Neural progenitor cell (in vitro differentiated cells): Measurements from ENCODE around the gene HUS1B. TPM values are rescaled to one million over a fixed set of nuclear protein-coding genes. Genes with fewer than 3 reads are reported as not detected.

Experiments used
- DNase-seq: peaks from one replicate; pipeline ENCODE4 v3.0.0-alpha.2; 2016; ENCODE audit warnings: low spot score
- H2AFZ ChIP-seq: fragments of 200-600 bp; sonication (generic); replicated peaks from 2 replicates; pipeline ENCODE4 v1.6.1; 2016; ENCODE audit warnings: antibody characterized with exemption
- H3F3A ChIP-seq: fragments of 200-600 bp; sonication (generic); 2 replicates; pipeline ENCODE4 v1.6.1; 2016; ENCODE audit warnings: antibody characterized with exemption, low read depth
- H3K27ac ChIP-seq: fragments of 200-600 bp; sonication (generic); 2 replicates; pipeline ENCODE4 v1.5.1; 2016; ENCODE audit warnings: mild to moderate bottlenecking
- H3K27me3 ChIP-seq: fragments of 200-600 bp; sonication (generic); 2 replicates; pipeline ENCODE4 v1.6.1; 2016; ENCODE audit warnings: mild to moderate bottlenecking, moderate library complexity
- H3K36me3 ChIP-seq: fragments of 200-600 bp; sonication (generic); 2 replicates; pipeline ENCODE4 v1.5.1; 2016
- H3K4me1 ChIP-seq: fragments of 200-600 bp; sonication (generic); 2 replicates; pipeline ENCODE4 v1.6.1; 2016; ENCODE audit warnings: mixed run types
- H3K4me2 ChIP-seq: fragments of 200-600 bp; sonication (generic); 2 replicates; pipeline ENCODE4 v1.6.1; 2016
- H3K4me3 ChIP-seq: fragments of 200-600 bp; sonication (generic); 2 replicates; pipeline ENCODE4 v1.5.1; 2016
- H3K79me2 ChIP-seq: fragments of 200-600 bp; sonication (generic); 2 replicates; pipeline ENCODE4 v1.6.1; 2016; ENCODE audit warnings: low read depth
- H3K9ac ChIP-seq: fragments of 200-600 bp; sonication (generic); 2 replicates; pipeline ENCODE4 v1.6.1; 2016
- H3K9me3 ChIP-seq: fragments of 200-600 bp; sonication (generic); 2 replicates; pipeline ENCODE4 v1.5.1; 2016; ENCODE audit warnings: low read depth
- H4K20me1 ChIP-seq: fragments of 200-600 bp; sonication (generic); 2 replicates; pipeline ENCODE4 v1.6.1; 2016; ENCODE audit warnings: low read depth
- H3K27ac Mint-ChIP-seq: 3 replicates; pipeline ENCODE4 v1.8.0; 2021; ENCODE audit warnings: mixed read lengths
- H3K27me3 Mint-ChIP-seq: 2 replicates; pipeline ENCODE4 v1.8.0; 2022; ENCODE audit warnings: low read depth, mild to moderate bottlenecking, inconsistent platforms, moderate library complexity, mixed read lengths; ENCODE audit not compliant: insufficient read depth
- H3K36me3 Mint-ChIP-seq: 3 replicates; pipeline ENCODE4 v1.8.0; 2021; ENCODE audit warnings: mixed read lengths
- H3K4me1 Mint-ChIP-seq: 3 replicates; pipeline ENCODE4 v1.8.0; 2021; ENCODE audit warnings: mixed read lengths
- H3K4me3 Mint-ChIP-seq: 3 replicates; pipeline ENCODE4 v1.8.0; 2021; ENCODE audit warnings: mild to moderate bottlenecking, moderate library complexity, mixed read lengths
- H3K9me3 Mint-ChIP-seq: 3 replicates; pipeline ENCODE4 v1.8.0; 2020; ENCODE audit warnings: mixed read lengths
- CTCF ChIP-seq: fragments of 200-600 bp; sonication (generic); IDR thresholded peaks from 2 replicates; pipeline ENCODE4 v1.5.1; 2017; ENCODE audit warnings: antibody characterized with exemption, mild to moderate bottlenecking
- EZH2 ChIP-seq: fragments of 200-600 bp; sonication (generic); IDR thresholded peaks from 2 replicates; pipeline ENCODE4 v1.6.1; 2017; ENCODE audit warnings: antibody characterized with exemption, mild to moderate bottlenecking, moderate library complexity
- EZH2phosphoT487 ChIP-seq: fragments of 200-600 bp; sonication (generic); IDR thresholded peaks from 2 replicates; pipeline ENCODE4 v1.6.1; 2017; ENCODE audit warnings: antibody characterized with exemption
- total RNA-seq: library from RNA; depleted of rRNA; stranded (reverse); fragments of >200 nt; gene quantifications from 2 replicates; pipeline ENCODE4 v1.2.3, GENCODE V29; 2015; ENCODE audit warnings: low replicate concordance

The HUS1B gene
- total RNA-seq, 1 donor from 2014 or later: not detected

- TF ChIP-seq EZH2: no peak
- TF ChIP-seq EZH2phosphoT487: no peak
- no peak for TF ChIP-seq CTCF
- no peak for DNase-seq
- Histone ChIP-seq H3F3A (no peaks in the 10 kb centered on the region), H3K27ac (no peak overlapping the region), H3K9me3 (no peaks in the 10 kb centered on the region), H3K4me2 (no peak overlapping the region), H3K4me1 (no peaks in the 10 kb centered on the region), H2AFZ (no peak overlapping the region), H3K36me3 (no peaks in the 10 kb centered on the region), H3K79me2 (no peaks in the 10 kb centered on the region), H3K9ac (no peak overlapping the region), H3K27me3 (no peaks in the 10 kb centered on the region), H4K20me1 (no peaks in the 10 kb centered on the region), H3K4me3 (no peak overlapping the region)
- no peak overlapping the region for H3K4me3 Mint-ChIP-seq
- peaks cover 11% of the 10 kb centered on the region for H3K36me3 Mint-ChIP-seq
- no peak overlapping the region for H3K27ac Mint-ChIP-seq
- H3K9me3 Mint-ChIP-seq: no peaks in the 10 kb centered on the region
- H3K4me1 Mint-ChIP-seq: peaks cover 2% of the 10 kb centered on the region
- no peaks in the 10 kb centered on the region for H3K27me3 Mint-ChIP-seq
Measured at GRCh38 chr6:635233-635632, 21.7 kb downstream of the HUS1B start.

DNA sequence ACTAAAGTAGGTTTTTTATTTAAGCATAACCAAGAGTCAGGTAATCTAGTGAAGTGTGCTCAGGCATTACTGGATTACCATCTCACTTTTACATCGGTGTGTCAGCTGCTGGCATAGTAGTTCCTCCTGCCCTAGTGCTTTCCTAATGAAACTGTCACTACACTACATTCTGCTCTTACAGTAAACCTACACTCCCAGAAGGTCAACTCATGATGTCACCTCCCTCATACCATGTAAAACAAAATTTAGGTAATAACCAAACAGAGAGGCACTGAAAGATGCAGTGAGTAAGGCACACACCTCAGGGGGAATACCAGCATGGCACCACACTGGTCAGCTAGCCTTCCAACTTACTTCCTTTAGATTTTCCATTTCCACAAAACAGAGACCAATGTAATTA, 23.3 kb downstream of the HUS1B start:
- Mint-ChIP-seq H3K36me3 (peaks cover 11% of the 10 kb centered on the region), H3K27ac (no peak overlapping the region), H3K4me3 (no peak overlapping the region), H3K9me3 (no peaks in the 10 kb centered on the region), H3K4me1 (peaks cover 2% of the 10 kb centered on the region), H3K27me3 (no peaks in the 10 kb centered on the region)
- Histone ChIP-seq H3K9me3 (no peaks in the 10 kb centered on the region), H3K36me3 (no peaks in the 10 kb centered on the region), H3K27ac (no peak overlapping the region), H3K4me1 (no peaks in the 10 kb centered on the region), H4K20me1 (no peaks in the 10 kb centered on the region), H2AFZ (no peak overlapping the region), H3K4me3 (no peak overlapping the region), H3K79me2 (no peaks in the 10 kb centered on the region), H3K27me3 (no peaks in the 10 kb centered on the region), H3F3A (no peaks in the 10 kb centered on the region), H3K9ac (no peak overlapping the region), H3K4me2 (no peak overlapping the region)
- no peak for TF ChIP-seq CTCF
- no peak for TF ChIP-seq EZH2
- no peak for TF ChIP-seq EZH2phosphoT487
- no peak for DNase-seq

DNA sequence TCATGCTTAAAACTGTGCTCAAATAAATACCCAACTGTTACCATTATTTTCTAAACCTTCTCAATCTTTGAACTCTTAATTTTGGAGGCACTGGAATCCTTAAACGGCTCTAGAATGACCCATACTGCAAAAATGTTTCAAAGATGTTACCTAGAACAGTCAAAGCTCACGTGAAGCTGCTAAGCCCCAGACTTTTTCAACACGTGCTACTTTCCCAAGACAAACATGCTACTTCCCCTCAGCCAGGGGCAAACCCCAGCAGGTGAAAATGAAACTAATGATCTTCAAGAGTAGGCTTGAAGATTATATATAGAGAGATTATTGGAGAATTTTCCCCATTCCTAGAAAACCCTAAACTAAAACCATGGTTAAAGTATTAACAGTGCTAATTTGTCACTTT, 28.1 kb downstream of the HUS1B start:
- no peak overlapping the region for H3K4me3 ChIP-seq
- no peak overlapping the region for H3K9ac ChIP-seq
- TF ChIP-seq CTCF (no peak), EZH2phosphoT487 (no peak), EZH2 (no peak)
- DNase-seq: no peak
- no peaks in the 10 kb centered on the region for H3K9me3 ChIP-seq
- no peaks in the 10 kb centered on the region for H3K27me3 ChIP-seq
- no peaks in the 10 kb centered on the region for H3K9me3 Mint-ChIP-seq
- no peak overlapping the region for H3K4me2 ChIP-seq
- H3K27ac Mint-ChIP-seq: no peak overlapping the region
- peaks cover 5% of the 10 kb centered on the region for H3K4me1 Mint-ChIP-seq
- no peak overlapping the region for H3K4me3 Mint-ChIP-seq
- no peaks in the 10 kb centered on the region for H3K79me2 ChIP-seq
- peaks cover 5% of the 10 kb centered on the region for H3K36me3 Mint-ChIP-seq
- no peaks in the 10 kb centered on the region for H3K27me3 Mint-ChIP-seq
- no peaks in the 10 kb centered on the region for H3F3A ChIP-seq
- H4K20me1 ChIP-seq: no peaks in the 10 kb centered on the region
- H3K27ac ChIP-seq: no peak overlapping the region
- no peaks in the 10 kb centered on the region for H3K36me3 ChIP-seq
- no peaks in the 10 kb centered on the region for H3K4me1 ChIP-seq
- no peak overlapping the region for H2AFZ ChIP-seq
